ENCODE results near the gene PKNOX2.

PKNOX2 gene

DNA sequence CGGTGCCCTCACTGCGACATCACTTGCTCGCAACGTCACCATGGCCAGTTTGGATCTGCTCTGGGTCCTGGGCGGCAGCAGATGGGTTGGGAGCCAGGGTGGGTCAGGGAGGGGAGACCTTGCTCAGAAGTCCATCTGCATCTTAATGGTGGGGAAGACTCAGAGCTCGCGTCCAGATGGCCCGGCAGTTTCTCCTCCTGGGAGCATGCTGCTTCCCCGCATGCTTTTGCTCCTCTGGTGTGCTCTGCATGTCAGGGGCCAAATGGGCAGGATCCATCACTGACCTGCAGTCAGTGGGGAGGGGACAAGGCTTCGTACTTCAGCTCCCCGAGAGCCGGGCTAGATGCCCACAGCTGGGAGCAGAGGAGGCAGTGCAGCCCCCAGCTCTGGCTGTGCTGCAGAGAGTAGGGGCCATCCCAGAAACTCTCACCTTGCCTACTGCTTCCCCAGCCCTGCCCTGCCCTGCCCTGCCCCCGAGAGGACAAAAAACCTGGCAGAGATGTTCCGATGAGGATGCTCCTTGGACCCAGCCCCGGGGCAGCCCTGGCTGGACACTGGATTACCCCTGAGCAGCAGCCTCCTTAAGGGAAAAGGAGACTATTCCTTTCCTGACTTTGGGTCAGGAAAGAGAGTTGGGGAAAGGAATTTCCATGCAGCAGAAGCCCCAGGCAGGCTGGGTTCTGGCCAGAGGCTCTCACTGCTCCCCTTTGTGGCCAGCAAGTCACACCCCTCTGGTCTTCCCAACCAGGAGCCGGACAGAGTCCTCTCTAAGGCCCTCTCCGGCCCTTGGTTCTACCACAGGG, 149.9 kb downstream of the PKNOX2 start:
- no peak for DNase-seq (ENCODE audit: low read depth)

- no peak for DNase-seq (ENCODE audit: low read depth)
These were observed 150.7 kb downstream of the PKNOX2 start for GRCh38 chr11:125315079-125315740.

DNA sequence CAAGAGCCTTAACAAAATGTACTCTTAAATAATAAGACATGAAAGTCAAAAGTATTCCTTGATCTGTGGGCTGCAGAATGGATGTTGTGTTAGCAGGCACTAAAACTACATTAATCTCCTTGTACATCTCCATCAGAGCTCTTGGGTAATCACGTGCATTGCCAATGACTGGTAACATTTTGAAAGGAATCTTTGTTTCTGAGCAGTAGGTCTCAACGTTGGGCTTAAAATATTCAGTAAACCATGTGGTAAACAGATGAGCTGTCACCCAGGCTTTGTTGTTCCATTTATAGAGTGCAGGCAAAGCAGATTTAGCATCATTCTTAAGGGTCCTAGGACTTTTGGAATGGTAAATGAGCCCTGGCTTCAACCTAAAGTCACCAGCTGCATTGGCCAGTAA, 152.9 kb downstream of the PKNOX2 start:
- no peak for DNase-seq (ENCODE audit: low read depth)

DNA sequence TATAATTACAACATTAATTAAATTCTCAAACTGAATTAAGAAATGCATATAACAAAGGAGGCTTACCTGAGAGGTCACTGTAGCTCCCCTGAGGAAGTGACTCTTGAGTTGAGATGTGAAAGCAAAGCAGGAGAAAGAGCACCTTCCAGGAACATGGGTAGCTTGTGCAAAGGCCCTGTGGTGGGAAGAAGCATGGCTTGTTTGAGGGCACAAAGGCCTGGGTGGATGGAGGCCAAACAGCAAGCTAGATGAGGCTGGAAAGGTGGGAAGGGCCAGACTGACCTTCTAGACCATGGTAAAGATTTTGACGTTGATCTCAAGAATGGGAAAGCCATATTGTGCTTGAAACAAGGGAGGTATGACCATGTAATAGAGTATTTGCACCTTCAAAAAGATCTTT, 155.1 kb downstream of the PKNOX2 start:
- DNase-seq (ENCODE audit: low read depth): no peak

DNA sequence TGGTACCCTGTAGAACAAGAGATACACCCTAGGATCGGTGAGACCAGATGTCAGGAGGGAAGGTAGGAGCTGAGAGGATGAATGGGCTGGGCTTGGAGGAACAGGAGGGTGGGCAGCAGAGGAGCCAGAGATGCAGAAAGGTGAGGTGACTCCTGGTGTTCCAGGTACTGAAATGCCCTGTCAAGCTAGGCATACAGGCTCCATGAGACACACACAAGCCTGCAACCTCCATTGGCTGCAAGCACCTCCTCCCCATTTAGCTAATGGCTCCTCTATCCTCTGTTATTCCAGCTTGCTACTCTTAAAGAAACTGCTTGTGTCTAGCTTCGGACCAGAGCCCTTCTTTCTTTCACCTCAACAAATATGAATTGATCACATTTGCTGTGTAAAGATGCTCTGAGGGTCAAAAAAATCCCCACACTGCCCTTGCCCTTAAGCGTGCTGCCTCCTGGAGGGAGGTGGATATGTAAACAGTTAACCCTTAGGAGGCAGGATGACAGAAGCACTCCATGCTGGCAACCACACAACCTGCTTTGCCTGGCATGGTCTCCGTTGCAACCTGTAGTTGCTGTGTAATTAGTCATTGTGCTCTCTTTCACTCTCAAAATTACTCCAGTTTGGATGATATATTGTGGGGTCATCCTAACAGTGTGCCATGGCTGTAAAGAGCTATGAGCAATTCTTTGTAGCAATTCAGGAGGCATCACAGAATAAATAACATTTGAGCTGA, 156.0 kb downstream of the PKNOX2 start:
- no peak for DNase-seq (ENCODE audit: low read depth)

DNA sequence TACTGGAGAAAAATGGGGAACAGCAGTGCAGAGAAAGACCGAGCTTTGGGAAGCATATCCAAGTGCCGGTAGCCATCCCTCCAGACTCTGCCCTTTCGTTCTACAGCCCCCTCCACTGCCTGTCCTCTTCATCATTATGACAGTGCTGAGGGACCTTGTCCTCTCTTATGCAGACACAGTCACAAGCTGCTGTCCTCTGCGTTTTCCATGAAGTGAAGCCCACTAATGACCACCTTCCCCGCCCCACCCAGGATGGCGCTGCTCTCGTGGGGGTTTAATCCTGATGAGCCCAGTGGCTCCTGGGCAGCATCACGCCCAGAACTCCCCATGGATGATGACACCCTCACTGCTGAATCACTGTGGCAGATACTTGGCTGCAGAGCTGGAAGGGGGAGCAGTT, 157.7 kb downstream of the PKNOX2 start:
- no peak for DNase-seq (ENCODE audit: low read depth)

DNA sequence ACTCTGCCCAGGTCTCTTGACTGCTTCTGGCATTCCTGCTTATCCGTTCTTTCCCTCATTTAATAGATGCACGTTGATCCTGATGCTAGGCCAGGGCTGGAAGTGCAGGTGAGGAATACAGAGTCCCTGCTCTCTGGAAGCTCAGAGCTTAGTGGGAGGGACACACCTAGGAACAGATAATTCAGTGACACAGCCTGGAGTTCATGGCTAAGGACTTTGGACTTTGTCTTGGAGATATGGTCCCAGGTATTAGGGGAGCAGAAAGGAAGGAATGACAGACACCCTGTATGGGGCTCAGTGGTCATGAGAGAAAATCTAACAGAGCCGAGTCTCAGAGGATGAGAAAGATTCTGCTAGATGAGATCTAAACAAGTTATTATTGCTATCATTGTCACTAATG, 160.6 kb downstream of the PKNOX2 start:
- no peak for DNase-seq (ENCODE audit: low read depth)

GRCh38 chr11:125326126-125326525, 161.6 kb downstream of the PKNOX2 start:
- no peak for DNase-seq (ENCODE audit: low read depth)

GRCh38 chr11:125327518-125328224, 163.1 kb downstream of the PKNOX2 start:
- no peak for DNase-seq (ENCODE audit: low read depth)

GRCh38 chr11:125328225-125328580, 163.7 kb downstream of the PKNOX2 start:
- DNase-seq (ENCODE audit: low read depth): no peak

DNA sequence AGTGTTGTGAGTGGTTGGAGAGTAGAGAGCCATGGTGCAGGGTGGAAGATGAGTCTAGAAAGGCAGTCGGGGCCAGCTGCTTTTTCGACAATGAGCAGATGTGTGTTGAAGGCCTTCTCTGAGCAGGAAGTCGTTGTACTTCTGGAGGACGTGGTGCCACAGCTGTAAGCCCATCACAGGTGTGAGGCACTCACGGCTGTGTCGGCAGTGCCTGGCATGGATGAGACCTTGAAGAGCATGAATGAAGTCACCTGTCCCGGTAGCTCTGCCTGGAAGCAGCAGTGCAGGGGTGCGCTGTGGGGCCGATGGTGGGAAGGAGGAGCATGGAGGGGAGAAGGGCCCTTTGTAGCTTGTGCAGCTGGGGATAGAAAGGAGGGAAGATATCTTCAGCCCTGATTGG, 165.2 kb downstream of the PKNOX2 start:
- DNase-seq (ENCODE audit: low read depth): no peak

- no peak for DNase-seq (ENCODE audit: low read depth)
These were observed 166.1 kb downstream of the PKNOX2 start for GRCh38 chr11:125330462-125331325.

GRCh38 chr11:125331357-125332035, 166.9 kb downstream of the PKNOX2 start:
- DNase-seq (ENCODE audit: low read depth): no peak

DNA sequence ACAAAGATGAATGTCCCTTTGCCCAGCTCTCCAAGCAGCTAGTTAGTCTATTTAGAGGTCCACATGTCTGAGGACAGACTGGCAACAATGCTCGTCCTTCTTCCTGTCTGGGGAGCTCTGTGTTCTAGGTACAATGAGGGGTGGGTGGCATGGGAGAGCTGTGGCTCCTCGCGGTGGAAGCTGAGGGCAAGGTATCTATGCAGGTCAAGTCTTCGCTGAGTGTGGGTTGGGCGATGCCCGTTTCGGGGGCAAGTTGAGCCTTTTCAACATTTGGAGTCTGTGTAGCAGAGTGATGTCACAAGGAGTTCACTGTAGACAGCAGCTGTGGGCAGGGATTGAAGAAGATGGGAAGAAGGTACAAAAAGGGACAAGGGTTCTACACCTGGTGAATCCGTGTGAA, 168.3 kb downstream of the PKNOX2 start:
- DNase-seq (ENCODE audit: low read depth): no peak

GRCh38 chr11:125333354-125334073, 169.0 kb downstream of the PKNOX2 start:
- no peak for DNase-seq (ENCODE audit: low read depth)

GRCh38 chr11:125335106-125335505, 170.6 kb downstream of the PKNOX2 start:
- DNase-seq (ENCODE audit: low read depth): no peak

GRCh38 chr11:125337836-125338834, 173.6 kb downstream of the PKNOX2 start:
- DNase-seq (ENCODE audit: low read depth): no peak

GRCh38 chr11:125338886-125339811, 174.6 kb downstream of the PKNOX2 start:
- no peak for DNase-seq (ENCODE audit: low read depth)
